Lower lobe of right lung (tissue), 2 donors: Measurements from ENCODE around the gene FGGY. TPM values are rescaled to one million over a fixed set of nuclear protein-coding genes. Genes with fewer than 3 reads are reported as not detected.

Source experiments
- ATAC-seq, 2 donors: fragments of 200-7000 bp; cut with Tn5 transposase; one replicate each; pipeline ENCODE4 v1.9.1; 2020 to 2022; ENCODE audit warnings: mild to moderate bottlenecking in 2 of 2, moderate library complexity in 2 of 2
- DNase-seq: peaks from one replicate; pipeline ENCODE4 v3.0.0-alpha.2; 2020
- H3K27ac ChIP-seq: fragments of 200-600 bp; one replicate; pipeline ENCODE4 v1.8.0; 2022
- H3K27me3 ChIP-seq: fragments of 200-600 bp; one replicate; pipeline ENCODE4 v1.8.0; 2022; ENCODE audit warnings: low read depth
- H3K36me3 ChIP-seq: fragments of 200-600 bp; one replicate; pipeline ENCODE4 v1.8.0; 2022; ENCODE audit warnings: mild to moderate bottlenecking
- H3K4me1 ChIP-seq: fragments of 200-600 bp; one replicate; pipeline ENCODE4 v1.8.0; 2022
- H3K4me3 ChIP-seq: fragments of 200-600 bp; one replicate; pipeline ENCODE4 v1.8.0; 2022; ENCODE audit warnings: mild to moderate bottlenecking
- H3K9me3 ChIP-seq: fragments of 200-600 bp; one replicate; pipeline ENCODE4 v1.8.0; 2022
- CTCF ChIP-seq: fragments of 200-600 bp; IDR thresholded peaks from one replicate; pipeline ENCODE4 v1.8.0; 2022; ENCODE audit warnings: antibody characterized with exemption, mild to moderate bottlenecking
- intact Hi-C: fragments of 100-400 bp; cut with DNase I; formaldehyde crosslinking; loops from one replicate; pipeline ENCODE4 v1.11.0; 2022
- total RNA-seq: library from RNA; stranded (reverse); fragmentation: NEBNext Ultra II Directional; extraction: Animal tissue kit (Norgen Biotek cat#: 25700); gene quantifications from one replicate; pipeline ENCODE4 v1.2.1, GENCODE V29; 2021
- donor health status: DM: no; HTN: yes; CAD: no; lungs with severe emphysema.

The FGGY gene
- total RNA-seq, 1 donor from 2014 or later: 31.4 TPM

GRCh38 chr1:59682396-59683080, 385.6 kb downstream of the FGGY start:
- TF ChIP-seq CTCF: no peak
- H3K27me3 ChIP-seq: no peaks in the 10 kb centered on the region
- H3K27ac ChIP-seq: no peak overlapping the region
- H3K36me3 ChIP-seq: no peaks in the 10 kb centered on the region
- H3K9me3 ChIP-seq: no peaks in the 10 kb centered on the region
- H3K4me3 ChIP-seq: no peak overlapping the region
- DNase-seq (no peak), ATAC-seq (peak; percentile 43 to 52)
- peaks cover 23% of the 10 kb centered on the region for H3K4me1 ChIP-seq
- intact Hi-C loops: no loop called here

DNA sequence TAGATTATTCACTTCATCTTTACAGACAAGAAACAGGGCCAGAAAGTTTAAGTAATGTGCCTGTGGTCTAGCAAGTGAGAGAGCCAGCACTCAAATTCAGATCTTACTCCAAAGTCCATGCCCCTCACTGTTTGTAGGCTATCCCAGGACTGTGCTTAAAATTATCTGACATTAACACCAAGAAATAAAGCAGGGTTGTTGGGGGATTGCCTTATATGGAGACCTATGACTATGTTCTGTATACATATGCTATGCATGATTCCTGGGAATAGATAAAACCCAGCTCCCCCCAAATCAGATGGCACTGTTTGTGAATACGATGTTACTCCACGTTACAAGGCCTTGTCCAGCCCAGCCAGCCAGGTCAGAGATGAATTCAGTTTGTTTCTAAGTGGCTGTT, 386.3 kb downstream of the FGGY start:
- DNase-seq: no peak
- TF ChIP-seq CTCF: no peak
- intact Hi-C loops: no loop called here
- ATAC-seq: no peak
- H3K4me3 ChIP-seq: no peak overlapping the region
- H3K36me3 ChIP-seq: no peaks in the 10 kb centered on the region
- peaks cover 23% of the 10 kb centered on the region for H3K4me1 ChIP-seq
- H3K27ac ChIP-seq: no peak overlapping the region
- H3K9me3 ChIP-seq: no peaks in the 10 kb centered on the region
- no peaks in the 10 kb centered on the region for H3K27me3 ChIP-seq

DNA sequence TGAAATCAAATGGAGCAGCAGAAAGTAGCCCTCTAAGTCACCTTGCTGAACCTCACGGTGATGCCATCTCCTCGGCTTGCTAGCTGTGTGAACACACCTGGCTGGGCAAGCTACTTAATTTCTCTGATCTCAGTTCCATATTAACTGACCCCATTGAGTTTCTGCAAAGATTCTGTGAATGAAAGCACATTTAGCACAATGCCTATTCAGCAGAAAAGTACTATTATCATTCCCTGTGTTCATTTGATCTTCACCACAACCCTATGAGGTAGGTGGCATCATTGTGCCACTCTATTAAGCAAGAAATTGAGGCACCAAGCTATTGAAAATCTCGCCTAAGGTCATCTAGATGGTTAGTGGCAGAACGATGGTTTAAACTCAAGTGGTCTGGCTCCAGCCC, 387.8 kb downstream of the FGGY start:
- intact Hi-C loops: no loop called here
- H3K4me3 ChIP-seq: no peak overlapping the region
- H3K9me3 ChIP-seq: no peaks in the 10 kb centered on the region
- H3K36me3 ChIP-seq: no peaks in the 10 kb centered on the region
- H3K4me1 ChIP-seq: peaks cover 12% of the 10 kb centered on the region
- DNase-seq (no peak), ATAC-seq (no peak)
- H3K27ac ChIP-seq: no peak overlapping the region
- no peak for TF ChIP-seq CTCF
- no peaks in the 10 kb centered on the region for H3K27me3 ChIP-seq

- TF ChIP-seq CTCF: no peak
These were observed 388.2 kb downstream of the FGGY start for GRCh38 chr1:59685101-59685500.

GRCh38 chr1:59685666-59686065, 388.8 kb downstream of the FGGY start:
- no peaks in the 10 kb centered on the region for H3K9me3 ChIP-seq
- no peaks in the 10 kb centered on the region for H3K27me3 ChIP-seq
- intact Hi-C loops: no loop called here
- TF ChIP-seq CTCF: no peak
- H3K4me3 ChIP-seq: no peak overlapping the region
- DNase-seq (no peak), ATAC-seq (no peak)
- H3K4me1 ChIP-seq: peaks cover 12% of the 10 kb centered on the region
- no peaks in the 10 kb centered on the region for H3K36me3 ChIP-seq
- no peak overlapping the region for H3K27ac ChIP-seq

More at GRCh38 chr1:59685101-59685500, 388.2 kb downstream of the FGGY start:
- Histone ChIP-seq H3K36me3 (no peaks in the 10 kb centered on the region), H3K27me3 (no peaks in the 10 kb centered on the region), H3K4me3 (no peak overlapping the region), H3K9me3 (no peaks in the 10 kb centered on the region), H3K4me1 (peaks cover 12% of the 10 kb centered on the region), H3K27ac (no peak overlapping the region)
- DNase-seq (no peak), ATAC-seq (no peak)
- intact Hi-C loops: no loop called here
